ENCODE data around the gene PTP4A2. TPM values are rescaled to one million over a fixed set of nuclear protein-coding genes. Genes with fewer than 3 reads are reported as not detected.

The PTP4A2 gene
- total and polyA plus RNA-seq, 10 of the 15 experiments (the other 5 are each of a cell fraction or from before 2014, with no cell fraction given) = 180 to 909 (median 375) TPM

- no peak for TF ChIP-seq GABPA (IDR thresholded peaks at IDR 0.05; ENCODE audit: low read depth)
- peak; percentile 64 for TF ChIP-seq CREM (IDR thresholded peaks at IDR 0.05; ENCODE audit: low read depth)
- peak; percentile 89 for TF ChIP-seq GATAD2B (conservative IDR thresholded peaks at IDR 0.05; ENCODE audit: low read depth)
- peak; percentile 94 for TF ChIP-seq SREBF1 (IDR thresholded peaks at IDR 0.05; ENCODE audit: low read length)
- peak; percentile 95 for TF ChIP-seq RELA (IDR thresholded peaks at IDR 0.05; ENCODE audit: borderline replicate concordance, partially characterized antibody)
- no peak; the same call in 1 of the 3 replicates for TF ChIP-seq POU2F2 (IDR thresholded peaks at IDR 0.05; ENCODE audit: borderline replicate concordance, low read depth, low read length)
- TF ChIP-seq KLF5 (IDR thresholded peaks at IDR 0.05; ENCODE audit: partially characterized antibody) = peak; percentile 98
- TF ChIP-seq, protein P1, sequence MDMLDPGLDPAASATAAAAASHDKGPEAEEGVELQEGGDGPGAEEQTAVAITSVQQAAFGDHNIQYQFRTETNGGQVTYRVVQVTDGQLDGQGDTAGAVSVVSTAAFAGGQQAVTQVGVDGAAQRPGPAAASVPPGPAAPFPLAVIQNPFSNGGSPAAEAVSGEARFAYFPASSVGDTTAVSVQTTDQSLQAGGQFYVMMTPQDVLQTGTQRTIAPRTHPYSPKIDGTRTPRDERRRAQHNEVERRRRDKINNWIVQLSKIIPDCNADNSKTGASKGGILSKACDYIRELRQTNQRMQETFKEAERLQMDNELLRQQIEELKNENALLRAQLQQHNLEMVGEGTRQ (IDR thresholded peaks at IDR 0.05; ENCODE audit: borderline replicate concordance, low read depth, low read length) = no peak; the same call in none of the 2 replicates
- TF ChIP-seq, protein P2, sequence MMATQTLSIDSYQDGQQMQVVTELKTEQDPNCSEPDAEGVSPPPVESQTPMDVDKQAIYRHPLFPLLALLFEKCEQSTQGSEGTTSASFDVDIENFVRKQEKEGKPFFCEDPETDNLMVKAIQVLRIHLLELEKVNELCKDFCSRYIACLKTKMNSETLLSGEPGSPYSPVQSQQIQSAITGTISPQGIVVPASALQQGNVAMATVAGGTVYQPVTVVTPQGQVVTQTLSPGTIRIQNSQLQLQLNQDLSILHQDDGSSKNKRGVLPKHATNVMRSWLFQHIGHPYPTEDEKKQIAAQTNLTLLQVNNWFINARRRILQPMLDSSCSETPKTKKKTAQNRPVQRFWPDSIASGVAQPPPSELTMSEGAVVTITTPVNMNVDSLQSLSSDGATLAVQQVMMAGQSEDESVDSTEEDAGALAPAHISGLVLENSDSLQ (IDR thresholded peaks at IDR 0.05) = peak; percentile 51; the same call in 1 of the 2 replicates
These were observed at the start of gene PTP4A2 (continued) for GRCh38 chr1:31938184-31938975.

GRCh38 chr1:31987135-31987619 is 49.0 kb upstream of the PTP4A2 start:
- ATAC-seq (no peak), DNase-seq (ENCODE audit: low read depth, low spot score) (no peak), FAIRE-seq (no peak)
- Histone ChIP-seq H3K27me3 (replicated peaks in 1 of 2; ENCODE audit: control insufficient read depth in 2 of 2, insufficient read depth in 2 of 2, low read length in 1 of 2) (no peaks in the 10 kb centered on the region), H3K27ac (ENCODE audit: control insufficient read depth, insufficient read depth) (no peak overlapping the region), H3K9me3 (replicated peaks; ENCODE audit: control insufficient read depth, insufficient read depth, low read length) (no peaks in the 10 kb centered on the region), H3K4me3 (no peak overlapping the region), H3K36me3 (ENCODE audit: control insufficient read depth in 2 of 2, insufficient read depth in 2 of 2, low read length in 1 of 2) (no peaks in the 10 kb centered on the region), H2AFZ (ENCODE audit: control insufficient read depth, low read depth, low read length) (no peak overlapping the region), H3K4me1 (ENCODE audit: control insufficient read depth, insufficient read depth, low read length) (peaks cover 15% of the 10 kb centered on the region), H3K9ac (ENCODE audit: control insufficient read depth, insufficient read depth, low read length) (no peak overlapping the region), H4K20me1 (ENCODE audit: control insufficient read depth, insufficient read depth) (no peaks in the 10 kb centered on the region), H3K4me2 (ENCODE audit: control insufficient read depth, insufficient read depth) (no peak overlapping the region), H3K79me2 (ENCODE audit: control insufficient read depth, insufficient read depth, low read length) (no peaks in the 10 kb centered on the region)
- intact Hi-C loops (cut with micrococcal nuclease; ENCODE audit: unreplicated experiment) = no loop called here
- ChIA-PET CTCF (interaction anchor here (0.9 to 1.9 kb wide), 7 partner anchors 11 to 121 kb away, joined by 3 to 9 read pairs (median 3); no protein-coding TSS in a partner anchor), RAD21 (ENCODE audit: unreplicated experiment) (interaction anchor here (0.7 kb wide), 1 partner anchor 67 kb away, joined by 3 read pairs; no protein-coding TSS in a partner anchor), POLR2A (interaction anchor here (0.6 kb wide), 2 partner anchors 18 to 77 kb away, joined by 3 to 4 read pairs; no protein-coding TSS in a partner anchor), SMC1A (ENCODE audit: uncharacterized antibody, unreplicated experiment) (interaction anchor here (0.6 to 2.3 kb wide), 7 partner anchors 9 to 72 kb away, joined by 3 to 9 read pairs (median 3); no protein-coding TSS in a partner anchor)
- in situ Hi-C loops (cut with MboI) = no loop called here
- 87% methylated on average over 9 of the region's 9 CpGs for WGBS (ENCODE audit: insufficient coverage, insufficient replicate concordance, low lambda C conversion rate, missing lambda C conversion rate)
- no TSS peak for BruUV-seq (replicated peaks)
- no peak for TF ChIP-seq BCLAF1 (IDR thresholded peaks at IDR 0.05)
- no peak for TF ChIP-seq USF1 (IDR thresholded peaks at IDR 0.05; ENCODE audit: borderline replicate concordance, extremely low read length, insufficient read depth, low read depth, low read length)
- TF ChIP-seq HCFC1 (IDR thresholded peaks at IDR 0.05; ENCODE audit: low read length) = no peak
- no peak for TF ChIP-seq ZNF274 (IDR thresholded peaks at IDR 0.05; ENCODE audit: insufficient read depth, insufficient read length)
- no peak for TF ChIP-seq JUNB (IDR thresholded peaks at IDR 0.05)
- TF ChIP-seq SMAD5 (IDR thresholded peaks at IDR 0.05; ENCODE audit: low read depth) = no peak
- TF ChIP-seq KLF5 (IDR thresholded peaks at IDR 0.05; ENCODE audit: partially characterized antibody) = no peak
- TF ChIP-seq CBFB (IDR thresholded peaks at IDR 0.05; ENCODE audit: low read depth) = no peak
- TF ChIP-seq SRF (IDR thresholded peaks at IDR 0.05; ENCODE audit: low read depth in 2 of 2, low read length in 2 of 2) = no peak

Measured in GM12878 (cell line).